ENCODE results near the gene RER1.

RER1 gene

GRCh38 chr1:2404142-2404889, 12.7 kb downstream of the RER1 start:
- H3K27me3 Mint-ChIP-seq = no peaks in the 10 kb centered on the region
- peaks cover 12% of the 10 kb centered on the region for H3K4me1 Mint-ChIP-seq
- ATAC-seq (replicated peaks; ENCODE audit: extremely low read depth, poor library complexity, severe bottlenecking) (no peak), DNase-seq (ENCODE audit: low spot score in 2 of 2) (no peak)
- no peaks in the 10 kb centered on the region for H3K9me3 Mint-ChIP-seq
- H3K4me3 Mint-ChIP-seq = no peak overlapping the region
- no peak overlapping the region for H3K27ac Mint-ChIP-seq (ENCODE audit: low read depth)
- peaks cover 35% of the 10 kb centered on the region for H3K36me3 Mint-ChIP-seq (ENCODE audit: insufficient read depth)

GRCh38 chr1:2404890-2405511, 13.4 kb downstream of the RER1 start:
- Mint-ChIP-seq H3K4me1 (peaks cover 12% of the 10 kb centered on the region), H3K36me3 (ENCODE audit: insufficient read depth) (peaks cover 33% of the 10 kb centered on the region), H3K9me3 (no peaks in the 10 kb centered on the region), H3K27ac (ENCODE audit: low read depth) (no peak overlapping the region), H3K27me3 (no peaks in the 10 kb centered on the region), H3K4me3 (no peak overlapping the region)
- ATAC-seq (replicated peaks; ENCODE audit: extremely low read depth, poor library complexity, severe bottlenecking) = no peak
- no peak for DNase-seq (ENCODE audit: low spot score in 2 of 2)

- no peaks in the 10 kb centered on the region for H3K27me3 Mint-ChIP-seq
- H3K4me3 Mint-ChIP-seq = no peak overlapping the region
- H3K4me1 Mint-ChIP-seq = peaks cover 6% of the 10 kb centered on the region
- H3K36me3 Mint-ChIP-seq (ENCODE audit: insufficient read depth) = peaks cover 30% of the 10 kb centered on the region
- no peak for ATAC-seq (replicated peaks; ENCODE audit: extremely low read depth, poor library complexity, severe bottlenecking)
- H3K9me3 Mint-ChIP-seq = no peaks in the 10 kb centered on the region
- H3K27ac Mint-ChIP-seq (ENCODE audit: low read depth) = no peak overlapping the region
- no peak for DNase-seq (ENCODE audit: low spot score in 2 of 2)
These were observed 14.1 kb downstream of the RER1 start for GRCh38 chr1:2405588-2406295.

- ATAC-seq (replicated peaks; ENCODE audit: extremely low read depth, poor library complexity, severe bottlenecking) = no peak
- no peak overlapping the region for H3K27ac Mint-ChIP-seq (ENCODE audit: low read depth)
These were observed 14.9 kb downstream of the RER1 start for GRCh38 chr1:2406451-2407041.

GRCh38 chr1:2407166-2407990, 15.7 kb downstream of the RER1 start:
- ATAC-seq (replicated peaks; ENCODE audit: extremely low read depth, poor library complexity, severe bottlenecking) (no peak), DNase-seq (ENCODE audit: low spot score in 2 of 2) (no peak)
- H3K4me3 Mint-ChIP-seq = no peak overlapping the region
- peaks cover 5% of the 10 kb centered on the region for H3K4me1 Mint-ChIP-seq
- H3K27me3 Mint-ChIP-seq = no peaks in the 10 kb centered on the region
- peak overlapping the region; percentile 78 for H3K27ac Mint-ChIP-seq (ENCODE audit: low read depth)
- H3K36me3 Mint-ChIP-seq (ENCODE audit: insufficient read depth) = peaks cover 27% of the 10 kb centered on the region
- no peaks in the 10 kb centered on the region for H3K9me3 Mint-ChIP-seq

More at GRCh38 chr1:2406451-2407041, 14.9 kb downstream of the RER1 start:
- peaks cover 4% of the 10 kb centered on the region for H3K4me1 Mint-ChIP-seq
- peaks cover 30% of the 10 kb centered on the region for H3K36me3 Mint-ChIP-seq (ENCODE audit: insufficient read depth)
- H3K9me3 Mint-ChIP-seq = no peaks in the 10 kb centered on the region
- H3K27me3 Mint-ChIP-seq = no peaks in the 10 kb centered on the region
- no peak for DNase-seq (ENCODE audit: low spot score in 2 of 2)
- H3K4me3 Mint-ChIP-seq = no peak overlapping the region

- H3K9me3 Mint-ChIP-seq = no peaks in the 10 kb centered on the region
- H3K27ac Mint-ChIP-seq (ENCODE audit: low read depth) = peak overlapping the region; percentile 78
- no peak for ATAC-seq (replicated peaks; ENCODE audit: extremely low read depth, poor library complexity, severe bottlenecking)
- no peak for DNase-seq (ENCODE audit: low spot score in 2 of 2)
- peaks cover 23% of the 10 kb centered on the region for H3K36me3 Mint-ChIP-seq (ENCODE audit: insufficient read depth)
- H3K4me3 Mint-ChIP-seq = no peak overlapping the region
- peaks cover 5% of the 10 kb centered on the region for H3K4me1 Mint-ChIP-seq
- no peaks in the 10 kb centered on the region for H3K27me3 Mint-ChIP-seq
These were observed 16.3 kb downstream of the RER1 start for GRCh38 chr1:2407991-2408275.

- Mint-ChIP-seq H3K27ac (ENCODE audit: low read depth) (no peak overlapping the region), H3K9me3 (no peaks in the 10 kb centered on the region), H3K36me3 (ENCODE audit: insufficient read depth) (peaks cover 19% of the 10 kb centered on the region), H3K4me1 (peaks cover 5% of the 10 kb centered on the region), H3K4me3 (no peak overlapping the region), H3K27me3 (no peaks in the 10 kb centered on the region)
- DNase-seq (ENCODE audit: low spot score in 2 of 2) = no peak
- no peak for ATAC-seq (replicated peaks; ENCODE audit: extremely low read depth, poor library complexity, severe bottlenecking)
These were observed 16.8 kb downstream of the RER1 start for GRCh38 chr1:2408456-2408855.

GRCh38 chr1:2408859-2409276, 17.2 kb downstream of the RER1 start:
- H3K27ac Mint-ChIP-seq (ENCODE audit: low read depth) = no peak overlapping the region
- no peak for DNase-seq (ENCODE audit: low spot score in 2 of 2)
- no peak overlapping the region for H3K4me3 Mint-ChIP-seq
- peaks cover 5% of the 10 kb centered on the region for H3K4me1 Mint-ChIP-seq
- ATAC-seq (replicated peaks; ENCODE audit: extremely low read depth, poor library complexity, severe bottlenecking) = no peak
- peaks cover 16% of the 10 kb centered on the region for H3K36me3 Mint-ChIP-seq (ENCODE audit: insufficient read depth)
- no peaks in the 10 kb centered on the region for H3K27me3 Mint-ChIP-seq
- no peaks in the 10 kb centered on the region for H3K9me3 Mint-ChIP-seq

- DNase-seq (ENCODE audit: low spot score in 2 of 2) = no peak
- Mint-ChIP-seq H3K27ac (ENCODE audit: low read depth) (no peak overlapping the region), H3K4me3 (no peak overlapping the region)
These were observed 18.1 kb downstream of the RER1 start for GRCh38 chr1:2409745-2410144.

GRCh38 chr1:2411801-2412394, 20.3 kb downstream of the RER1 start:
- ATAC-seq (replicated peaks; ENCODE audit: extremely low read depth, poor library complexity, severe bottlenecking) = peak; percentile 9
- DNase-seq (ENCODE audit: low spot score in 2 of 2) = peak; percentile 26 to 31
- H3K36me3 Mint-ChIP-seq (ENCODE audit: insufficient read depth) = peaks cover 12% of the 10 kb centered on the region
- H3K4me1 Mint-ChIP-seq = peaks cover 29% of the 10 kb centered on the region
- H3K27me3 Mint-ChIP-seq = no peaks in the 10 kb centered on the region
- no peaks in the 10 kb centered on the region for H3K9me3 Mint-ChIP-seq
- H3K4me3 Mint-ChIP-seq = peak overlapping the region; percentile 80
- peak overlapping the region; percentile 29 for H3K27ac Mint-ChIP-seq (ENCODE audit: low read depth)

More at GRCh38 chr1:2409745-2410144, 18.1 kb downstream of the RER1 start:
- H3K27me3 Mint-ChIP-seq = no peaks in the 10 kb centered on the region
- H3K4me1 Mint-ChIP-seq = peaks cover 14% of the 10 kb centered on the region
- no peaks in the 10 kb centered on the region for H3K9me3 Mint-ChIP-seq
- ATAC-seq (replicated peaks; ENCODE audit: extremely low read depth, poor library complexity, severe bottlenecking) = no peak
- peaks cover 14% of the 10 kb centered on the region for H3K36me3 Mint-ChIP-seq (ENCODE audit: insufficient read depth)

GRCh38 chr1:2412395-2412772, 20.7 kb downstream of the RER1 start, which contains the start of gene PEX10:
Gene PEX10 (minus strand): TSS chr1:2412564. CDS start chr1:2412502, 62 bp downstream.
- H3K4me1 Mint-ChIP-seq = peaks cover 32% of the 10 kb centered on the region
- peak; percentile 86 for ATAC-seq (replicated peaks; ENCODE audit: extremely low read depth, poor library complexity, severe bottlenecking)

More at GRCh38 chr1:2412395-2412772, 20.7 kb downstream of the RER1 start, which contains the start of gene PEX10:
- H3K4me3 Mint-ChIP-seq = peak within 1 kb of the TSS; percentile 80
- H3K27me3 Mint-ChIP-seq = no peaks in the 10 kb centered on the region
- H3K36me3 Mint-ChIP-seq (ENCODE audit: insufficient read depth) = peaks cover 12% of the 10 kb centered on the region
- peak; percentile 98 for DNase-seq (ENCODE audit: low spot score in 2 of 2)
- H3K27ac Mint-ChIP-seq (ENCODE audit: low read depth) = peak within 1 kb of the TSS; percentile 29
- no peaks in the 10 kb centered on the region for H3K9me3 Mint-ChIP-seq

All from central memory CD8-positive, alpha-beta T cell (primary cell).